Measurements from ENCODE around the gene RCAN1.

Gene RCAN1

GRCh38 chr21:34598931-34599400, 15.9 kb downstream of the RCAN1 start:
- TF ChIP-seq CTCF (IDR thresholded peaks at IDR 0.05; ENCODE audit: low read depth, low read length) = no peak
- no peak overlapping the region for H3K4me3 ChIP-seq (ENCODE audit: low read depth, low read length)

- no peak for TF ChIP-seq CTCF (IDR thresholded peaks at IDR 0.05; ENCODE audit: low read depth, low read length)
- H3K4me3 ChIP-seq (ENCODE audit: low read depth, low read length) = no peak overlapping the region
These were observed 17.5 kb downstream of the RCAN1 start for GRCh38 chr21:34597406-34597805.

DNA sequence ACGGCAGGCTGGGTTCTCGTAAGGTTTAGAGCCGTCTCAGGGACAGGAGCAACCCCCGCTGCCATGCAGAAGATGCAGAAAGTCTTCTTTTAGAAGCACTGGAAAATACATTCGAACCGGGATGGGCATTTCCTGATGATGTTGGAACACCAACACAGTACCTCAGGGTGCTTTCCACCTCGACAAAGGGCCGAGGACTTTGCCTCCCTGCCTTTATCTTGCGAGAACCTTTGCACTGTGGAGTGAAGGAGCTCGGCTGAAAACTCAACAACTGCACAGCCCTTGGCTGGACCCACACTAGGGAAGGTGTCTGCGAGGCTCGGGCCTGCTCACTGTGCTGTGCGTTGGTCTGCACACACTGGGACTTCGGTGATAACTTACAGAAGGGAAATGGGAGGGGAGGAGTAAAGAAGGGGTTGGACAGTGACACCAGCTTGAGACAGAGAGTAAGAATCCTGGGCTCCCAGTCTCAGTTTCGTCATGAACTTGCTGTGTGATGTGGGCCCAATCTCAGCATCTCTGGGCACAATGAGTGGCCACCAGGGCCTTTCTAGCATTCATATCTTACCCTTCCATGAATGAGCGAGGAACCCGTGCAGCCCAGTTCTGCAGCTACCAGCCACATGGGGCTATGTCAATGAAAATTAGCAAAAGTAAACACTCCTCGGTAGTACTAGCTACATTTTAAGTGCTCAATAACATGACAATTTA, 18.2 kb downstream of the RCAN1 start:
- no peak for TF ChIP-seq CTCF (IDR thresholded peaks at IDR 0.05; ENCODE audit: low read depth, low read length)
- no peak overlapping the region for H3K4me3 ChIP-seq (ENCODE audit: low read depth, low read length)

- no peak for TF ChIP-seq CTCF (IDR thresholded peaks at IDR 0.05; ENCODE audit: low read depth, low read length)
- H3K4me3 ChIP-seq (ENCODE audit: low read depth, low read length) = no peak overlapping the region
These were observed 19.5 kb downstream of the RCAN1 start for GRCh38 chr21:34595457-34595856.

DNA sequence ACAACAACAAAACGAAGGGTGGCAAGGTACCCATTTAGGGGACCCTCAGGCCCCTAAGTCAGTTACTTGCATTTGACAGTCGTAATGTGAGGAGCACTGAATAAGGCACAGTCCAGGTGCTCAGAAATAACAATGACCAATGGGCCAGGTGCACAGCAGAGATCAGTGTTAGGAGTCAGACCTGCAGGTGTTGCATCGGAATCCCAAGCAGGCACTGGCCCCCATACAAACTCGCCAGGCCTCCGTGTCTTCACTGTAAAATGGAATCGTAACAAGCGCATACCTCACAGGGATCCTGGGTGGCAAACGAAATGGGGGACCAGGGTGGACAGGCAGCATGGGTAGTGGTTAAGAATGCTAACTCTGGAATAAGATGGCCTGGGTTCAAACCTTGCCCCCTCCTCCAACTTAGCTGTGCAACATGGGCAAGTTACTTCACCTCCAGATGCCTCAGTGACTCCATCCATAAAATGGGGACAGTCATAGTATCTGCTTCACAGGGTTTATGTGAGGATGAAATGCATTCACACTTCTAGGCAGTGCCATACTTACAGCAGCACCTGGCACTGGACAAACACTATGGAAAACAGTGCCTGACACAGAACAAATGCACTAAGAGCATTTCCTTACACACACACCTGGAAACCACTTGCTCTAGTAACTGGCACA, 20.2 kb downstream of the RCAN1 start:
- H3K4me3 ChIP-seq (ENCODE audit: low read depth, low read length) = no peak overlapping the region
- no peak for TF ChIP-seq CTCF (IDR thresholded peaks at IDR 0.05; ENCODE audit: low read depth, low read length)

- H3K4me3 ChIP-seq (ENCODE audit: low read depth, low read length) = no peak overlapping the region
- no peak for TF ChIP-seq CTCF (IDR thresholded peaks at IDR 0.05; ENCODE audit: low read depth, low read length)
These were observed 20.9 kb downstream of the RCAN1 start for GRCh38 chr21:34593954-34594531.

DNA sequence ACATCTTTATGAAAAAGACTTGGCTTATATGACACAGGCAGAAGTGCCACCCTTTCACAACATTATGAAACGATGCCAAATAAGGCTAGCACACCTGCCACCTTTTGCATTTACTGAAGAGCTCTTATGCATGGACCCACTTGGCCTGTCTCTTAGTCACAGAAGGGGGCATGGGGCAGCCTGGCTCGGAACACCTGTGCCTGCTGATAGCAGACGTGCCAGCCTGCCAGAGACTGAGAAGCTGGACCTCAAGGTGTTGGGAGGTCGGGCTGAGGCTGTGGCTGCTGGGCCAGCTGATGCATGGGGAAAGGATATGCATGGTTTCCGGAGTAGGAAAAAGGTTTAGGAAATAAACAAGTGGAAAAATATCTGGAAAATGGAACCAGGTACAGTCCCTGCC, 21.5 kb downstream of the RCAN1 start:
- TF ChIP-seq CTCF (IDR thresholded peaks at IDR 0.05; ENCODE audit: low read depth, low read length) = no peak
- no peak overlapping the region for H3K4me3 ChIP-seq (ENCODE audit: low read depth, low read length)
